Embryonic facial prominence (tissue), 1 donor: ENCODE measurements around the gene SPECC1L.

Experiments used
- DNase-seq: peaks from one replicate; pipeline ENCODE4 v3.0.0-alpha.2; 2016; ENCODE audit errors: extremely low spot score

The SPECC1L gene

DNA sequence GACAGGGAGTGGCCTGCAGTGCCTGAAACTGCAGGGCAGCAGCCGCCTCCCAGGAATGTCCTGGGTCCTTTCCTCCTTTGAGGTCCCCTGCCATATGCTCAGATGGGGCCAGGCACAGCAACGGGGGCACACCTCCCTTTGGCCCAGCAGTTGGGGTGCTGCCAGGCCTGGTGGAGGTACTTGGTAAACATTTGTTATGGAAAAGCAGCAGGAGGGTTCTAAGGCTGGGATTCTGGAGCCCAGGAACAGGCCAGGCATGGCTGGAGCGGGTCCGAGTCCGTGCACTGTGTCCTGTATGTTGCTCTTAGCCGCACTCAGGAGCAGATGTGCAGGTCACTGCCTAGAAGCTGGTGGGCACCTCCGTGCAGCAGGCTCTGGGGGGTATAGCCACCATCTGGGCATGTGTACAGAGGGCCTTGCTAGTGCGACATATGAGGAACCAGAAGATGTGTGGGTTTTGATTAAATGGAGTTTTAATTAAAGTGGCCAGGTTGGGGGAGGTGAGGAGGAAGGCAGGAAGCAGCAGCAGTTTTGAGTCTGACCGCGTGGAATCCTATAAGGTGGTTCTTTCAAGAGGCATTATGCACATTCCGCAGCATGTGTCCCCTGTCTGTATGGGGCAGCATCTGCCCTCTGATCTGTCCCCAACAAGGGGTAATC is 158.2 kb downstream of the SPECC1L start:
- no peak for DNase-seq

DNA sequence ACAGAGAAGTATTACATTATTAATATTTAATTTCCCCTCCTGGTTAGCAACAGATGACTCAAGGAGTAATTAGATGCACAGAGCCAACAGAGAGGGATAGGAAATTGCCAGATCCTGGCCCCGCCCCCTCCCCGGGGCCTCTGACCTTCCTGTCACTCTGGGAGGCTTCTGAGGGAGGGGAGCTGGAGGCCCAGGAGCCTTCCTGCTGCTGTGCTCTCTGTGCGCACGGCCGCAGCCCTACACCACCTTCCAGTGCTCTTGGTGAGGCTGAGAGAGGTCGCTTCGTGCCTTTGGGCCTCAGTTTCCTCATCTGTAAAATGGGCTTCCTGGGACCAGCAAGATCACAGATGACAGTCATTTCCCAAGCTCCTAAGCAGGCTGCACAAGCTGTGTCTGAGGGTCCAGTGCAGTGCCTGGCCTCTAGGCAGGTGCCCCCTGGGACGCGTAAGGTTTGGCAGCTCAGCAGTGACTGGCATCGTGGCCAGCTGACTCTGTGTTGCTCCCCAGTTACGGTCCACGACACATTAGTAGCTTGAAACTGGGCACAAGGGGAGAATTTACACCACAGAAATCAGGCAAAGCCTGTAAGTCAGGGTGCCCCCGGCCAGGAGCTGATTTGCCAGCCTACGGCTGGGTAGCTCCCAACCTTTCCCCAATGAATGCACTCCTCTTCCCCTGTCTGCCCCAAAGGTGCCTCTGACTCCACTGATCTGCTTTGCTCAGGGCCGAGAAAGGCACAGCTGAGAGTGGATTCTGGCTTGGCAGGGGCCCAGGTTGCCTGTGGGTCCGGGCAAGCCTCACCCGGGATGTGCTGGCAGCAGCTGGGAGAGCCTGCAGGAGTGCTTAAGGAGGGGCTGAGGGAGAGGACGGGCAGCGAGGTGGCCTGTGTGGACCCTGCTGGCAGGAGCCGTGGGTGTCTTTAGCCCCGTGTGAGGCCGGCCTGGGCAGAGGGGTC is 159.1 kb downstream of the SPECC1L start:
- DNase-seq: no peak

GRCh38 chr22:24430431-24431308 is 160.0 kb downstream of the SPECC1L start:
- DNase-seq: no peak

- no peak for DNase-seq
Measured at GRCh38 chr22:24431309-24432034, 160.8 kb downstream of the SPECC1L start.

- no peak for DNase-seq
Measured at GRCh38 chr22:24432059-24432853, 161.6 kb downstream of the SPECC1L start.

GRCh38 chr22:24433001-24433827 is 162.6 kb downstream of the SPECC1L start:
- no peak for DNase-seq

- no peak for DNase-seq
Measured at GRCh38 chr22:24433828-24434470, 163.3 kb downstream of the SPECC1L start.

- no peak for DNase-seq
Measured at GRCh38 chr22:24434471-24435322, 164.1 kb downstream of the SPECC1L start.

DNA sequence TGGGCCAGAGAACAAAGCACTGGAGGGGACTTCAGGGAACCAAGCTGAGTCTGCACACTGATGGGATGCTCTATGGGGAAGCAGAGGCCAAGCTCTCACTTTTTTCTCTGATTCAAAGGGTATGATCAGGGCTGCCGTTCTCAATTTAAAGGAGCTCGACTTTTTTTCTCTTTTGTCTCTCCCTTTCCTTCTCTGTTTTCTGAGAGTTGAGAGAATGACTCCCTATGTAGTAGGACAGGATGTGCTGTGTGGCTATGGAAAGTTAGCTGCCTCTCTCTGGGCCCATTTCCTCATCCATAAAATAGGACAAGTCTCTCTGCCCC is 164.7 kb downstream of the SPECC1L start:
- no peak for DNase-seq

GRCh38 chr22:24435861-24436371 is 165.3 kb downstream of the SPECC1L start:
- DNase-seq: no peak

- DNase-seq: no peak
Measured at GRCh38 chr22:24436553-24436952, 165.9 kb downstream of the SPECC1L start.

DNA sequence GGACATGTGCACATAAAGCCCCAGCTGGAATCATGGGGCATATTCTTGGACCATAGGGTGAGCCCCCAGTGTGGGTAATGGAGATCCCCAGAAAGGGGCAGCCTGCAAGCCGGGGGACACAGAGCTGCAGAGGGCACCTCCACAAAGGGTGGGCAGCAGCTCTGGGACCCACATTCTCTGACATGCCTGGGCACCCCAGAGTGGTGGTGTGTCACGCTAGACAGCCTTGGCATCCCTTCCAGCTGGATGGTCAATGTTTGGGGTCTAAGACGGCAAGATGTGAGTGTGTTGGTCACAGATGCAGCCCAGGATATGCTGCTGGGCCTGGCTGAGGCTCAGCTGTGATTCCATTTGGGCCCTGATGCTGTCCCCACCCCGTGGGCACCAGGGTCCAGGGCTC is 166.5 kb downstream of the SPECC1L start:
- no peak for DNase-seq

DNA sequence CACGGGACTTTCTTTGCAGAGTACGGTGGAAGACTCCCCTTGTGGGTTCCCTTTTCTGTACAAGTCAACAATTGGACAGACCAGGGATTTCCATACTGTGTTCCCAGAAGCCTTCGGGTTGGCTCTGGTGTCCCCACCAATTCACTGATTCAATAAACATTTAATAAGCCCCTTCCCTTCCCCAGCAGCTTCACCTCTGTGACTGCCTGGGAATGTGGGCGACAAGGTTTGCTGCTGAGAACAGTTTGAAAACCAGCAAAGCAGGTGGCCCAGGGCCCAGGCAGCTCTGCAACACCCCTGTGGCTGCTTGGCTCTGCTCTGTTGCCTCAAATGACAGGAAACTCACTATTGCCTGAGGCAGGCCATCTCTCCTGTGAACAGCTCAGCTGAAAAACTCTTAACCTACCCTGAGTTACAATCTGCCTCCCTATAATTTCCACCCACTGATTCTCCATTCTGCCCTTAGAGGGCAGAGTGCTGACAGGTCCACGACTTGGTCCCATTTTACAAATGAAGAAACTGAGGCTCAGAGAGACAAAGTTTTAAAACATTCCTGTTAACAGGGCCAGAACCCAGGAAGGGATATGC is 167.2 kb downstream of the SPECC1L start:
- DNase-seq: no peak

DNA sequence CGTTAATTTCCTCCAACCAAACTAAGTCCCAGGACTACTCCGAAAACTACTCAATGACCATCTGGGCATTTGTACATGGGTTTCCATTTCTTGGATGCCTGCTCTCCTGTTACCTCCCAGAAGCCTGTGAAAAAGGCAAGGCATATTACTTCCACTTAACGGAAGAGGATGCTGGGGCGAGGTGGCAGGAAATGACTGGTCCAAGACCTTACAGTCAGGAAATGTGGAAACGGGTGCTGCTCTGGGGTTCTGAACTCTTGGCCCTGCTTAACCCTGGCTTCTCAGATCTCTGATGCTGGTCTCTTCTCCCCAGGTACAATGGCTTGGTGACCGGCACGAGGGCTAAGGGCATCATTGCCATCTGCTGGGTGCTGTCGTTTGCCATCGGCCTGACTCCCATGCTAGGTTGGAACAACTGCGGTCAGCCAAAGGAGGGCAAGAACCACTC is 169.7 kb downstream of the SPECC1L start:
- DNase-seq: no peak

DNA sequence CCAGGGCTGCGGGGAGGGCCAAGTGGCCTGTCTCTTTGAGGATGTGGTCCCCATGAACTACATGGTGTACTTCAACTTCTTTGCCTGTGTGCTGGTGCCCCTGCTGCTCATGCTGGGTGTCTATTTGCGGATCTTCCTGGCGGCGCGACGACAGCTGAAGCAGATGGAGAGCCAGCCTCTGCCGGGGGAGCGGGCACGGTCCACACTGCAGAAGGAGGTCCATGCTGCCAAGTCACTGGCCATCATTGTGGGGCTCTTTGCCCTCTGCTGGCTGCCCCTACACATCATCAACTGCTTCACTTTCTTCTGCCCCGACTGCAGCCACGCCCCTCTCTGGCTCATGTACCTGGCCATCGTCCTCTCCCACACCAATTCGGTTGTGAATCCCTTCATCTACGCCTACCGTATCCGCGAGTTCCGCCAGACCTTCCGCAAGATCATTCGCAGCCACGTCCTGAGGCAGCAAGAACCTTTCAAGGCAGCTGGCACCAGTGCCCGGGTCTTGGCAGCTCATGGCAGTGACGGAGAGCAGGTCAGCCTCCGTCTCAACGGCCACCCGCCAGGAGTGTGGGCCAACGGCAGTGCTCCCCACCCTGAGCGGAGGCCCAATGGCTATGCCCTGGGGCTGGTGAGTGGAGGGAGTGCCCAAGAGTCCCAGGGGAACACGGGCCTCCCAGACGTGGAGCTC is 170.2 kb downstream of the SPECC1L start:
- no peak for DNase-seq

DNA sequence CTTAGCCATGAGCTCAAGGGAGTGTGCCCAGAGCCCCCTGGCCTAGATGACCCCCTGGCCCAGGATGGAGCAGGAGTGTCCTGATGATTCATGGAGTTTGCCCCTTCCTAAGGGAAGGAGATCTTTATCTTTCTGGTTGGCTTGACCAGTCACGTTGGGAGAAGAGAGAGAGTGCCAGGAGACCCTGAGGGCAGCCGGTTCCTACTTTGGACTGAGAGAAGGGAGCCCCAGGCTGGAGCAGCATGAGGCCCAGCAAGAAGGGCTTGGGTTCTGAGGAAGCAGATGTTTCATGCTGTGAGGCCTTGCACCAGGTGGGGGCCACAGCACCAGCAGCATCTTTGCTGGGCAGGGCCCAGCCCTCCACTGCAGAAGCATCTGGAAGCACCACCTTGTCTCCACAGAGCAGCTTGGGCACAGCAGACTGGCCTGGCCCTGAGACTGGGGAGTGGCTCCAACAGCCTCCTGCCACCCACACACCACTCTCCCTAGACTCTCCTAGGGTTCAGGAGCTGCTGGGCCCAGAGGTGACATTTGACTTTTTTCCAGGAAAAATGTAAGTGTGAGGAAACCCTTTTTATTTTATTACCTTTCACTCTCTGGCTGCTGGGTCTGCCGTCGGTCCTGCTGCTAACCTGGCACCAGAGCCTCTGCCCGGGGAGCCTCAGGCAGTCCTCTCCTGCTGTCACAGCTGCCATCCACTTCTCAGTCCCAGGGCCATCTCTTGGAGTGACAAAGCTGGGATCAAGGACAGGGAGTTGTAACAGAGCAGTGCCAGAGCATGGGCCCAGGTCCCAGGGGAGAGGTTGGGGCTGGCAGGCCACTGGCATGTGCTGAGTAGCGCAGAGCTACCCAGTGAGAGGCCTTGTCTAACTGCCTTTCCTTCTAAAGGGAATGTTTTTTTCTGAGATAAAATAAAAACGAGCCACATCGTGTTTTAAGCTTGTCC is 171.0 kb downstream of the SPECC1L start:
- no peak for DNase-seq
